Measurements from ENCODE around the gene GALR3.

DNA sequence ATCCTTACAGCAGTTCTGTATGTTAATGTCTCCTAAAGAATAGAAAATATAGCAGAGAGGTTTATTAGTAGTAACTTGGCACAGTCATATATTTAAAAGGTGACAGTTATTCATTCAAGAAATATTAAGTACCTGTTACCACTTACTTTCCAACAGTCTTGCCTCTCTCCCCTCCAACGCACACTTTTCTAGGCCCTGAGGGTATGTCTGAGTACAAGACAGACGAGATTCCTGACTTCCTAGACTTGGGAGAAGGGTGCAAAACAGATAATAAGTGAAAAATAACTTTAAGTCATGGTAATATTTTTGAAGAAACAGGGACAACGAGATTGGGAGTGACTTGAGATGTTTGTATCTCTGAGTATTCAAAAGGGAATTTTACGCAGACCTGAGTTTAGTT, 27.6 kb downstream of the GALR3 start:
- TF ChIP-seq EP300 (IDR thresholded peaks at IDR 0.05; ENCODE audit: borderline replicate concordance in 1 of 2, low read depth in 2 of 2, low read length in 2 of 2): no peak
- TF ChIP-seq, protein P1, sequence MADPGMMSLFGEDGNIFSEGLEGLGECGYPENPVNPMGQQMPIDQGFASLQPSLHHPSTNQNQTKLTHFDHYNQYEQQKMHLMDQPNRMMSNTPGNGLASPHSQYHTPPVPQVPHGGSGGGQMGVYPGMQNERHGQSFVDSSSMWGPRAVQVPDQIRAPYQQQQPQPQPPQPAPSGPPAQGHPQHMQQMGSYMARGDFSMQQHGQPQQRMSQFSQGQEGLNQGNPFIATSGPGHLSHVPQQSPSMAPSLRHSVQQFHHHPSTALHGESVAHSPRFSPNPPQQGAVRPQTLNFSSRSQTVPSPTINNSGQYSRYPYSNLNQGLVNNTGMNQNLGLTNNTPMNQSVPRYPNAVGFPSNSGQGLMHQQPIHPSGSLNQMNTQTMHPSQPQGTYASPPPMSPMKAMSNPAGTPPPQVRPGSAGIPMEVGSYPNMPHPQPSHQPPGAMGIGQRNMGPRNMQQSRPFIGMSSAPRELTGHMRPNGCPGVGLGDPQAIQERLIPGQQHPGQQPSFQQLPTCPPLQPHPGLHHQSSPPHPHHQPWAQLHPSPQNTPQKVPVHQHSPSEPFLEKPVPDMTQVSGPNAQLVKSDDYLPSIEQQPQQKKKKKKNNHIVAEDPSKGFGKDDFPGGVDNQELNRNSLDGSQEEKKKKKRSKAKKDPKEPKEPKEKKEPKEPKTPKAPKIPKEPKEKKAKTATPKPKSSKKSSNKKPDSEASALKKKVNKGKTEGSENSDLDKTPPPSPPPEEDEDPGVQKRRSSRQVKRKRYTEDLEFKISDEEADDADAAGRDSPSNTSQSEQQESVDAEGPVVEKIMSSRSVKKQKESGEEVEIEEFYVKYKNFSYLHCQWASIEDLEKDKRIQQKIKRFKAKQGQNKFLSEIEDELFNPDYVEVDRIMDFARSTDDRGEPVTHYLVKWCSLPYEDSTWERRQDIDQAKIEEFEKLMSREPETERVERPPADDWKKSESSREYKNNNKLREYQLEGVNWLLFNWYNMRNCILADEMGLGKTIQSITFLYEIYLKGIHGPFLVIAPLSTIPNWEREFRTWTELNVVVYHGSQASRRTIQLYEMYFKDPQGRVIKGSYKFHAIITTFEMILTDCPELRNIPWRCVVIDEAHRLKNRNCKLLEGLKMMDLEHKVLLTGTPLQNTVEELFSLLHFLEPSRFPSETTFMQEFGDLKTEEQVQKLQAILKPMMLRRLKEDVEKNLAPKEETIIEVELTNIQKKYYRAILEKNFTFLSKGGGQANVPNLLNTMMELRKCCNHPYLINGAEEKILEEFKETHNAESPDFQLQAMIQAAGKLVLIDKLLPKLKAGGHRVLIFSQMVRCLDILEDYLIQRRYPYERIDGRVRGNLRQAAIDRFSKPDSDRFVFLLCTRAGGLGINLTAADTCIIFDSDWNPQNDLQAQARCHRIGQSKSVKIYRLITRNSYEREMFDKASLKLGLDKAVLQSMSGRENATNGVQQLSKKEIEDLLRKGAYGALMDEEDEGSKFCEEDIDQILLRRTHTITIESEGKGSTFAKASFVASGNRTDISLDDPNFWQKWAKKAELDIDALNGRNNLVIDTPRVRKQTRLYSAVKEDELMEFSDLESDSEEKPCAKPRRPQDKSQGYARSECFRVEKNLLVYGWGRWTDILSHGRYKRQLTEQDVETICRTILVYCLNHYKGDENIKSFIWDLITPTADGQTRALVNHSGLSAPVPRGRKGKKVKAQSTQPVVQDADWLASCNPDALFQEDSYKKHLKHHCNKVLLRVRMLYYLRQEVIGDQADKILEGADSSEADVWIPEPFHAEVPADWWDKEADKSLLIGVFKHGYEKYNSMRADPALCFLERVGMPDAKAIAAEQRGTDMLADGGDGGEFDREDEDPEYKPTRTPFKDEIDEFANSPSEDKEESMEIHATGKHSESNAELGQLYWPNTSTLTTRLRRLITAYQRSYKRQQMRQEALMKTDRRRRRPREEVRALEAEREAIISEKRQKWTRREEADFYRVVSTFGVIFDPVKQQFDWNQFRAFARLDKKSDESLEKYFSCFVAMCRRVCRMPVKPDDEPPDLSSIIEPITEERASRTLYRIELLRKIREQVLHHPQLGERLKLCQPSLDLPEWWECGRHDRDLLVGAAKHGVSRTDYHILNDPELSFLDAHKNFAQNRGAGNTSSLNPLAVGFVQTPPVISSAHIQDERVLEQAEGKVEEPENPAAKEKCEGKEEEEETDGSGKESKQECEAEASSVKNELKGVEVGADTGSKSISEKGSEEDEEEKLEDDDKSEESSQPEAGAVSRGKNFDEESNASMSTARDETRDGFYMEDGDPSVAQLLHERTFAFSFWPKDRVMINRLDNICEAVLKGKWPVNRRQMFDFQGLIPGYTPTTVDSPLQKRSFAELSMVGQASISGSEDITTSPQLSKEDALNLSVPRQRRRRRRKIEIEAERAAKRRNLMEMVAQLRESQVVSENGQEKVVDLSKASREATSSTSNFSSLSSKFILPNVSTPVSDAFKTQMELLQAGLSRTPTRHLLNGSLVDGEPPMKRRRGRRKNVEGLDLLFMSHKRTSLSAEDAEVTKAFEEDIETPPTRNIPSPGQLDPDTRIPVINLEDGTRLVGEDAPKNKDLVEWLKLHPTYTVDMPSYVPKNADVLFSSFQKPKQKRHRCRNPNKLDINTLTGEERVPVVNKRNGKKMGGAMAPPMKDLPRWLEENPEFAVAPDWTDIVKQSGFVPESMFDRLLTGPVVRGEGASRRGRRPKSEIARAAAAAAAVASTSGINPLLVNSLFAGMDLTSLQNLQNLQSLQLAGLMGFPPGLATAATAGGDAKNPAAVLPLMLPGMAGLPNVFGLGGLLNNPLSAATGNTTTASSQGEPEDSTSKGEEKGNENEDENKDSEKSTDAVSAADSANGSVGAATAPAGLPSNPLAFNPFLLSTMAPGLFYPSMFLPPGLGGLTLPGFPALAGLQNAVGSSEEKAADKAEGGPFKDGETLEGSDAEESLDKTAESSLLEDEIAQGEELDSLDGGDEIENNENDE (IDR thresholded peaks at IDR 0.05; ENCODE audit: insufficient replicate concordance, low read length): no peak

Data from H1 (cell line).